Duodenal mucosa (tissue), 2 donors: ENCODE data around the gene PAK4.

Experiments
- H3K27ac ChIP-seq: one replicate; pipeline ENCODE4 v1.7.0; 2013; ENCODE audit warnings: low read depth, low read length
- H3K27me3 ChIP-seq, 2 donors: one replicate each; pipeline ENCODE4 v1.7.0; 2013; ENCODE audit warnings: low read length in 2 of 2, control low read depth in 1 of 2; ENCODE audit not compliant: insufficient read depth in 2 of 2, control insufficient read depth in 1 of 2
- H3K36me3 ChIP-seq, 2 donors: one replicate each; pipeline ENCODE4 v1.7.0; 2013; ENCODE audit warnings: low read length in 2 of 2, control low read depth in 1 of 2; ENCODE audit not compliant: insufficient read depth in 2 of 2, control insufficient read depth in 1 of 2
- H3K4me1 ChIP-seq, 2 donors: one replicate each; pipeline ENCODE4 v1.7.0; 2013; ENCODE audit warnings: low read length in 2 of 2, control low read depth in 1 of 2; ENCODE audit not compliant: insufficient read depth in 2 of 2, control insufficient read depth in 1 of 2
- H3K4me3 ChIP-seq, 2 donors: one replicate each; pipeline ENCODE4 v1.7.0; 2013; ENCODE audit warnings: low read length in 2 of 2, low read depth in 1 of 2
- H3K9ac ChIP-seq, 2 donors: one replicate each; pipeline ENCODE4 v1.7.0; 2013; ENCODE audit warnings: low read length in 2 of 2, low read depth in 1 of 2
- H3K9me3 ChIP-seq, 2 donors: one replicate each; pipeline ENCODE4 v1.7.0; 2013; ENCODE audit warnings: low read length in 2 of 2, control low read depth in 1 of 2; ENCODE audit not compliant: control insufficient read depth in 1 of 2

The PAK4 gene

DNA sequence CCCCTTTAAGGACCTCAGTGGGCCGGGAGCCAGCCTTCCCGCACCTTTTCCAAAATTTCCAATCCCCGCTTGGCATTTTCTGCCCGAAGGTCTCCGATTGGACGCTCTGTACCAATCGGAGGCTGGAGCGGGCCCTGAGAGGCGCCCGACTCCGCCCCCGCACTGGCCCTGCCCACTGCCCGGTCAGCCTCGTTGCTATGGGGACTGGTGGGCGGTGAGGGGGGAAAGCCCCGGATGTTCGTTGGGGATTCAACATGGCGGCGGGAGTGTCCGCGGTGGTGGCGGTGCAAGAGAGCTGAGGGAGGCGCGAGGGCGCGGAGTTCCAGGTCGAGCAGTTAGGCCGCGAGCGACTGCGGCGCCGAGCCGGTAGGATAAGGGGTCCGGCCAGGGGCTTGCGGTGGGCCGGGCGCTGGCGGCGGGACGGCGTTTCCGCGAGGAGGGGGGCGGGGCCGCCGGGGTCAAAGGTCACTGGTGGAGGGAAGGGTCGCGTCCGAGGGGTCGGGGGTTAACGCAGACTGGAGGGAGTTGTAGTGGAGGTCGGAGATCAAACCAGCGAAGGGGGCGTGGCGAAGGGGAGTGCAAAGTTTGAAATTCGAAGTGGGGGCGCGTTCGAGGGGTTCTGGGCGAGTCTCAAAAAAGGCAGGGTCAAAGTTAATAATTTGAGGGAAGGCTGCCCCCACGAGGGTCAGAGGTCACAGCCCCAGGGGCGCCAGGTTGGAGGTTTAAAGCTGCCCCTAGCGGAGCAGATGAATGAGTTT is at the start of gene PAK4:
PAK4 (plus strand) TSS at position 233 of the 758 bp plus-strand sequence. CDS start 43,768 bp downstream, outside the sequence.
- Histone ChIP-seq H3K4me3 (peak within 1 kb of the TSS; percentile 80 to 82), H3K27ac (peak within 1 kb of the TSS; percentile 94), H3K4me1 (peaks cover 32 to 34% of the 10 kb centered on the region in 2 donors), H3K27me3 (no peaks in the 10 kb centered on the region), H3K36me3 (no peaks in the 10 kb centered on the region), H3K9me3 (no peaks in the 10 kb centered on the region), H3K9ac (peak within 1 kb of the TSS; percentile 77 to 84)

DNA sequence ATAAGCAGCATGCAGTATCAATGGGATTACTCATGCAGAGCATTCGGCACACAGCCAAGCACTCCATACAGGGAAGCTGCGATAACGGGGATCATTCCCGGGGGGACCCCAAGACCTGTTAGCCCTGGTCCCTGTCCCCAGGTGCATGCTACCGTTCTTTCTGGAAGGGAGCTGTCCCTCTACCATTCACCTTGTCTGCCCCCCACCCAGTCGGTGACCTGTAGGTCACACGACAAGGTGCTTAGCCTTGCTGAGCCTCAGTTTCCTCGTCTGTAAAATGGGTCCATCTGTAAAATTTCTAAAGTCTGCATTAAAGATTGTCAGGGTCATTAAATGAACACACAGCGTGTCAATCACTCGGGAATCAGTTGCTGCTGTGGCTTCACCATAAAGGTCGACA is 48.3 kb upstream of the PAK4 start:
- peaks cover 5 to 6% of the 10 kb centered on the region in 2 donors for H3K27me3 ChIP-seq
- H3K4me1 ChIP-seq, result no peaks in the 10 kb centered on the region
- H3K27ac ChIP-seq, result no peak overlapping the region
- no peak overlapping the region for H3K4me3 ChIP-seq
- no peaks in the 10 kb centered on the region for H3K9me3 ChIP-seq
- H3K9ac ChIP-seq, result no peak overlapping the region
- no peaks in the 10 kb centered on the region for H3K36me3 ChIP-seq

DNA sequence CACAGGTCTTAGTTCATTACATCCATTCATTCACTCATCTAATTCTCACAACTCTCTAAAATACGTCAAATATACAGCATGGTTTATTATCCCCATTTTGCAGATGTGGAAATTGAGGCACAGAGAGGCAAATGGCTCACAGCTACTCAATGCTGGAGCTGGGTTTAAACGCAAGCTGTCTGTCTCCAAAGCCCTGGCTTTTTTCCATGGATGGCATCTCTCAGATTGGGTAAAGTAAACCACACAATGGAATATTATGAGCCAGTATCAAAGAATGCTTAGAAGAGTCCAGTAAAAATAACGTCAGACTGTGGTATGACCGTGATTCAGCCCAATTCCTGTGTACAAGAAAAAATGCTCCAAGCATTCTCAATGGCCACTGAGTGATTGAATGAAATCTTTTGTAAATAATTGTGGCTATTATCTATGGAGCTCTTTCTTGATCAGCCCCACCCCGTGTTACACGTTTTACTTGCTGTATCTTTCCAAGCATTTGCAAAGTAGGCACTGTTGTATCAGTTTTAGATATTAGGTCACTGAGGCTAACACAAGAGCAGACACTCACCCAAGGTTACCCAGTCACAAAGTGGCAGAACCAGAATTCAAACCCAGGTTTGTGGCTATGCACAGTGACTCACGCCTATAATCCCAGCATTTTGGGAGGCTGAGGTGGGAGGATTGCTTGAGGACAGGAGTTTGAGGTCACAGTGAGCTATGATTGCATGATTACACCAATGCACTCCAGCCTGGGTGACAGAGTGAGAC is 47.0 kb upstream of the PAK4 start:
- Histone ChIP-seq H3K27ac (no peak overlapping the region), H3K9ac (no peak overlapping the region), H3K4me1 (no peaks in the 10 kb centered on the region), H3K36me3 (no peaks in the 10 kb centered on the region), H3K4me3 (no peak overlapping the region), H3K27me3 (peaks cover 17 to 19% of the 10 kb centered on the region in 2 donors), H3K9me3 (no peaks in the 10 kb centered on the region)

GRCh38 chr19:39080431-39080830 is 45.2 kb upstream of the PAK4 start:
- H3K27ac ChIP-seq, result no peak overlapping the region
- H3K9me3 ChIP-seq, result no peaks in the 10 kb centered on the region
- no peaks in the 10 kb centered on the region for H3K36me3 ChIP-seq
- no peak overlapping the region for H3K4me3 ChIP-seq
- H3K4me1 ChIP-seq, result no peaks in the 10 kb centered on the region
- no peak overlapping the region for H3K9ac ChIP-seq
- peaks cover 31 to 33% of the 10 kb centered on the region in 2 donors for H3K27me3 ChIP-seq

GRCh38 chr19:39082167-39082566 is 43.4 kb upstream of the PAK4 start:
- Histone ChIP-seq H3K27ac (no peak overlapping the region), H3K4me1 (no peaks in the 10 kb centered on the region), H3K4me3 (no peak overlapping the region), H3K9ac (no peak overlapping the region), H3K27me3 (peaks cover 35 to 38% of the 10 kb centered on the region in 2 donors), H3K9me3 (no peaks in the 10 kb centered on the region), H3K36me3 (no peaks in the 10 kb centered on the region)

DNA sequence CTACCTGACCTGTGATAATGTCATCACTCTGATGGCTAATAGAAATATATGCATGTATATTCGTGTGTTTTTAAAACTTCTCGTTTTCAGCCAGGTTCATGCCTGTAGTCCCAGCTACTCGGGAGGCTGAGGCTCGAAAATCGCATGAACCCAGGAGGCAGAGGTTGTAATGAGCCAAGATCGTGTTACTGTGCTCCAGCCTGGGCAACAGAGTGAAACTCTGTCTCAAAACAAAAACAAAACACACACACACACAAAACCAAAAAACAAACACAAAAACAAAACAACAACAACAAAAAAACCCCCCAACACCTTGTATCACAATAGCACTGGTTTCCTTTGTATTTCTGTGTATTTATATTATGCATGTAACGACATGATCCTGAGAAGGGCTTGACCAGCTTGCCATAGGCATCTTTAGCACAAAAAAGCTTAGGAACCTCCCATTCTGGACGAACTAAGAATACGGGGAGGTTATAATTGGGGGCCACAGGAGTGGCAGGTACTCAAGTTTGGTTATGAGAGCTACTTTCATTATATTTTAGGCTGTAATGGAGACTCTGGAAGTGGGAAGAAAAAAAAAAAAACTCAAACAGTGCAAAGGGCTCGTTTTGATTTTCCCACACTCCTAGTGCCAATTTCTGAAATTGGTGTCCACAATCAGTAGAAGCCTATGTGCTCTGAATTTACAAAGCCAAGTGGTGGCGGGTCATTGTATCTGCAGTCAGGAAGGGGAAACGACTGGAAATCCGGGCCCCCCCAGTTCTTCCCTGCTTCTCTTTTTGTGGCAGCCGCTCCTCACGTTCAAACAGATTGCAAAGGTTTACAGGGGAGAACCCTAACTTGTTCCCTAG is 42.6 kb upstream of the PAK4 start:
- Histone ChIP-seq H3K9me3 (no peaks in the 10 kb centered on the region), H3K27me3 (peaks cover 35 to 38% of the 10 kb centered on the region in 2 donors), H3K9ac (no peak overlapping the region), H3K27ac (no peak overlapping the region), H3K36me3 (no peaks in the 10 kb centered on the region), H3K4me3 (no peak overlapping the region), H3K4me1 (no peaks in the 10 kb centered on the region)

- no peak overlapping the region for H3K4me3 ChIP-seq
- no peaks in the 10 kb centered on the region for H3K9me3 ChIP-seq
- peaks cover 39 to 42% of the 10 kb centered on the region in 2 donors for H3K27me3 ChIP-seq
- H3K27ac ChIP-seq, result no peak overlapping the region
- H3K4me1 ChIP-seq, result no peaks in the 10 kb centered on the region
- H3K9ac ChIP-seq, result no peak overlapping the region
- H3K36me3 ChIP-seq, result no peaks in the 10 kb centered on the region
These were observed 42.0 kb upstream of the PAK4 start for GRCh38 chr19:39083599-39083982.

DNA sequence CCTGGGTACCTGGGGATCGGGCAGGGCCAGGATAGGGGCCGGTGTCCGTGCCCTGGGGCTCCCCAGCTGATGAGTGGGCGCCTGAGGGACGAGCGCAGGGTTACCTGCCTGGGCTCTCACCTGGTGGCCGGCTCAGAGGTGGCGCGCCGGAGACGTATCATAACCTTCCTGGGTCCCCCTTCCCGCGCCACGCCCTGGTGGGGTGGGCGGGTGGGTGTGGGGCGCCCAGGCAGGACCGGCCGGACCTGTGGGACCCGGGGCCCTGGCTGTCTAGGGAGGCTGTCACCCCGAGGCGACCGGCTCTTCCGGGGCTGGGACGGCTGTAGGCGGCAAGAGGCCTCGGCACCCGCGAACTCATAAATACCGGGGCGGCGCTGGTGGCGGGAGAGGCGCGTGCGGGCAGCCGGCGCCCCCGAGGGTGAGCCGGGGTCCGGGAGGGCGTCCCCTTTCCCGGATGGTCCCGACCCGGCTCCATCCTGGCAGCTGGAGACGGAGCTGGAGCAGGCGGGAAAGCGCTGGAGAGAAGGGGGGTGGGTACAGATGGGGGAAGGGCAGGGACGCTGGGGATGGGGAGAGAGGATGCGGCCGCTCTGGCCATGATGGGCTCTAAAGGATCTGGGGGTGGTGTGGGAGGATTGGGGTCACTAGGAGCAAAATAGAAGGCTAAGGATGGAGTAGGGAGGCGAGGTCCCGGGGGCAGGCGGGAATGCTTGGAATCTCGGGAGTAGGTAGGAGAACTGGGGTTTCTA is 41.4 kb upstream of the PAK4 start, which contains the start of gene ACP7:
ACP7 (plus strand) TSS at position 386 of the 749 bp plus-strand sequence. CDS start 902 bp downstream, outside the sequence.
- H3K27ac ChIP-seq, result no peak within 1 kb of the TSS
- peaks cover 37 to 42% of the 10 kb centered on the region in 2 donors for H3K27me3 ChIP-seq
- H3K9ac ChIP-seq, result no peak within 1 kb of the TSS

GRCh38 chr19:39084732-39085080 is 40.9 kb upstream of the PAK4 start:
- H3K4me1 ChIP-seq, result no peaks in the 10 kb centered on the region
- H3K27ac ChIP-seq, result no peak overlapping the region
- no peaks in the 10 kb centered on the region for H3K9me3 ChIP-seq
- peaks cover 37 to 42% of the 10 kb centered on the region in 2 donors for H3K27me3 ChIP-seq
- no peak overlapping the region for H3K9ac ChIP-seq
- H3K4me3 ChIP-seq, result no peak overlapping the region
- H3K36me3 ChIP-seq, result no peaks in the 10 kb centered on the region

More for the DNA sequence above, 41.4 kb upstream of the PAK4 start, which contains the start of gene ACP7:
- Histone ChIP-seq H3K9me3 (no peaks in the 10 kb centered on the region), H3K4me1 (no peaks in the 10 kb centered on the region), H3K36me3 (no peaks in the 10 kb centered on the region), H3K4me3 (no peak within 1 kb of the TSS)
